ENCODE results near the gene ENPP6. TPM values are rescaled to one million over a fixed set of nuclear protein-coding genes. Genes with fewer than 3 reads are reported as not detected.

Gene ENPP6
- total and polyA plus RNA-seq, 8 donors = 0.05 to 1.5 (median 0.24) TPM; not detected in 3

DNA sequence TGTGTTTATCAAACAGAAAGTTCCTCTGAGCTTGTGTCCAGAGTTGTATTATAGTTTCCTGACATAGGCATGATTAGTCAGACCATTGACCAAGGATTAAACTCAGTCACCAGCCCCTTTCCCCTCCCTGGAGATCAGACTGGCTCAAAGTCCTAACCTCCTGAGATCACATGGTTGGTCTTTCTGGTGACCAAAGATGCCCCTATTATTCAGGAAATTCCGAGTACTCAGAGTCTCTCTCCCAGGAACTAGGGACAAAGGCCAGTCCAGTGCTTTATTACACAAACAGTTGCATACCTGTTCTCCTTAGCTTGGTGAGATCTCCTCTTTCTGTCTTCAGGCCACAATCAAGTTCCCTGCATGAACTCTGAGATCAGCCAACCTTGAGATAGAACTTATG, 14.5 kb upstream of the ENPP6 start:
- Histone ChIP-seq H3K4me1 (no peaks in the 10 kb centered on the region), H3K4me3 (no peak overlapping the region), H3K27me3 (no peaks in the 10 kb centered on the region), H3K9me3 (no peaks in the 10 kb centered on the region), H3K36me3 (no peaks in the 10 kb centered on the region), H3K27ac (no peak overlapping the region)
- DNase-seq = no peak
- FAIRE-seq = no peak
- TF ChIP-seq, protein P1, sequence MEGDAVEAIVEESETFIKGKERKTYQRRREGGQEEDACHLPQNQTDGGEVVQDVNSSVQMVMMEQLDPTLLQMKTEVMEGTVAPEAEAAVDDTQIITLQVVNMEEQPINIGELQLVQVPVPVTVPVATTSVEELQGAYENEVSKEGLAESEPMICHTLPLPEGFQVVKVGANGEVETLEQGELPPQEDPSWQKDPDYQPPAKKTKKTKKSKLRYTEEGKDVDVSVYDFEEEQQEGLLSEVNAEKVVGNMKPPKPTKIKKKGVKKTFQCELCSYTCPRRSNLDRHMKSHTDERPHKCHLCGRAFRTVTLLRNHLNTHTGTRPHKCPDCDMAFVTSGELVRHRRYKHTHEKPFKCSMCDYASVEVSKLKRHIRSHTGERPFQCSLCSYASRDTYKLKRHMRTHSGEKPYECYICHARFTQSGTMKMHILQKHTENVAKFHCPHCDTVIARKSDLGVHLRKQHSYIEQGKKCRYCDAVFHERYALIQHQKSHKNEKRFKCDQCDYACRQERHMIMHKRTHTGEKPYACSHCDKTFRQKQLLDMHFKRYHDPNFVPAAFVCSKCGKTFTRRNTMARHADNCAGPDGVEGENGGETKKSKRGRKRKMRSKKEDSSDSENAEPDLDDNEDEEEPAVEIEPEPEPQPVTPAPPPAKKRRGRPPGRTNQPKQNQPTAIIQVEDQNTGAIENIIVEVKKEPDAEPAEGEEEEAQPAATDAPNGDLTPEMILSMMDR (IDR thresholded peaks at IDR 0.05) = no peak
- 71 to 82% methylated on average over 1 of the region's 1 CpG for WGBS, 2 donors
- intact Hi-C loops (cut with DNase I) = no loop called here
- no peak for ATAC-seq

GRCh38 chr4:184231573-184231972, 13.9 kb upstream of the ENPP6 start:
- no peaks in the 10 kb centered on the region for H3K9me3 ChIP-seq
- no peak overlapping the region for H3K4me3 ChIP-seq
- no peak overlapping the region for H3K27ac ChIP-seq
- DNase-seq = no peak
- ATAC-seq = no peak
- TF ChIP-seq, protein P1 (IDR thresholded peaks at IDR 0.05) = no peak
- no peaks in the 10 kb centered on the region for H3K27me3 ChIP-seq
- intact Hi-C loops (cut with DNase I) = no loop called here
- H3K4me1 ChIP-seq = no peaks in the 10 kb centered on the region
- WGBS, 2 donors = 91 to 98% methylated on average over 2 of the region's 2 CpGs
- FAIRE-seq = no peak
- H3K36me3 ChIP-seq = no peaks in the 10 kb centered on the region

GRCh38 chr4:184228056-184228705, 10.5 kb upstream of the ENPP6 start:
- Histone ChIP-seq H3K4me3 (no peak overlapping the region), H3K27ac (no peak overlapping the region), H3K9me3 (no peaks in the 10 kb centered on the region), H3K4me1 (no peaks in the 10 kb centered on the region), H3K27me3 (no peaks in the 10 kb centered on the region), H3K36me3 (no peaks in the 10 kb centered on the region)
- 71 to 79% methylated on average over 7 of the region's 7 CpGs for WGBS, 2 donors
- TF ChIP-seq, protein P1 (IDR thresholded peaks at IDR 0.05) = no peak
- intact Hi-C loops (cut with DNase I) = no loop called here
- ATAC-seq (no peak), DNase-seq (no peak), FAIRE-seq (no peak)

GRCh38 chr4:184216515-184216914, 1.2 kb downstream of the ENPP6 start:
- intact Hi-C loops (cut with DNase I) = no loop called here
- no peaks in the 10 kb centered on the region for H3K4me1 ChIP-seq
- no peaks in the 10 kb centered on the region for H3K9me3 ChIP-seq
- no peaks in the 10 kb centered on the region for H3K36me3 ChIP-seq
- no peak overlapping the region for H3K27ac ChIP-seq
- H3K4me3 ChIP-seq = no peak overlapping the region
- H3K27me3 ChIP-seq = no peaks in the 10 kb centered on the region
- 58 to 69% methylated on average over 8 of the region's 8 CpGs for WGBS, 2 donors
- FAIRE-seq (no peak), DNase-seq (no peak), ATAC-seq (no peak)
- TF ChIP-seq, protein P1 (IDR thresholded peaks at IDR 0.05) = no peak

DNA sequence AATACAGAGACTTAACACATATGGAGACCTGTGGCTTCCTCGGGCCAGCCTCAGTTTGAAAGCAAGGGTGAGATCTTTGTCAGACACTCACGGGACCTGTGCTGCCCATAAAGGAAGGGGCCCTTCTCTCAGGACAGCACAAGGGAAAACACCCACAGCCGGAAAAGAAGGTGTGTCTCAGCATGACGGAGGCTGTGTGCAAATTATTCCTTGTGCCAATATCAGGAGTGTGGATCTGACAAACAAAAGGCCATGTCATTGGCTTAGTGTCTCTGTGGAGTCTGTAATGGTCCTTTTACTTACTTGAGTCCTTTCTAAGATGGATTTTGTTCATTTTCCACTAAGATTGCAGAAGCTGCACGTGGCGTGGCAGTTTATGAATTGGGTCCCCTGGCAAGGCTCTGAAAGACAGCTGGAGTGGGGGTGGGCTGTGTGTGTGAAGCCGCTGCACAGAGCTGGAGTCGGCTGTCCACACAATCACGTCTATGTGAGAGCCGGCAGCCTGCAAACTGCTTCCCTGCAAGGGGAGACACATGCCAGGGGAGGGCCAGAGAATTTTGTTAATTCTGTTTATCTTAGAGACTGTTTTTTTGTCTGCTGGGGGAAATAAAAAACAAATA, 1.9 kb downstream of the ENPP6 start:
- no peaks in the 10 kb centered on the region for H3K4me1 ChIP-seq
- H3K27me3 ChIP-seq = no peaks in the 10 kb centered on the region
- H3K4me3 ChIP-seq = no peak overlapping the region
- H3K36me3 ChIP-seq = no peaks in the 10 kb centered on the region
- H3K9me3 ChIP-seq = no peaks in the 10 kb centered on the region
- TF ChIP-seq, protein P1 (IDR thresholded peaks at IDR 0.05) = no peak
- ATAC-seq = no peak
- no peak for FAIRE-seq
- H3K27ac ChIP-seq = no peak overlapping the region
- no peak for DNase-seq
- 55 to 63% methylated on average over 10 of the region's 10 CpGs for WGBS, 2 donors
- intact Hi-C loops (cut with DNase I) = no loop called here
